SW 1271 (cell line): ENCODE measurements around the gene TNFRSF8.

ENCODE experiments used
- DNase-seq, 2 experiments: peaks; one replicate each; lab custom pipeline; 2025; lab: John Stamatoyannopoulos, UW

TNFRSF8 gene

GRCh38 chr1:12159816-12160215, 96.7 kb downstream of the TNFRSF8 start:
- no peak for DNase-seq

DNA sequence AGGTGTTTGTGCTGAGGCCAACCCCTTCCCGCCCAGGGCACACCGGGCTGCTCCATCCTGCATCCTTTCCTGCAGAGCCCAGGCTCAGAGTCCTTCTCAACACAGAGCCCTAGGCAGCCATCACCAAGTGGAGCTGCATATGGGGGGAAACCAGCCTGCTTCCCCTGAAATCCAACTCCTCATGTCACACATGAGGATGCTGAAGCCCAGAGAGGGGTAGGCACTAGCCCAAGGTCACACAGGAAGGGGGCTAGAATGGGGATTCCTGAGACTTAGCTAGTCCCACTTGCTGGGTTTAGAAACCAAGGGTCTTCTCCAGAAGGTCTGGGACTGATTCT, 98.2 kb downstream of the TNFRSF8 start:
- DNase-seq = no peak

- peak; percentile 45 to 87 for DNase-seq
Measured at GRCh38 chr1:12161662-12162458, 98.8 kb downstream of the TNFRSF8 start.

DNA sequence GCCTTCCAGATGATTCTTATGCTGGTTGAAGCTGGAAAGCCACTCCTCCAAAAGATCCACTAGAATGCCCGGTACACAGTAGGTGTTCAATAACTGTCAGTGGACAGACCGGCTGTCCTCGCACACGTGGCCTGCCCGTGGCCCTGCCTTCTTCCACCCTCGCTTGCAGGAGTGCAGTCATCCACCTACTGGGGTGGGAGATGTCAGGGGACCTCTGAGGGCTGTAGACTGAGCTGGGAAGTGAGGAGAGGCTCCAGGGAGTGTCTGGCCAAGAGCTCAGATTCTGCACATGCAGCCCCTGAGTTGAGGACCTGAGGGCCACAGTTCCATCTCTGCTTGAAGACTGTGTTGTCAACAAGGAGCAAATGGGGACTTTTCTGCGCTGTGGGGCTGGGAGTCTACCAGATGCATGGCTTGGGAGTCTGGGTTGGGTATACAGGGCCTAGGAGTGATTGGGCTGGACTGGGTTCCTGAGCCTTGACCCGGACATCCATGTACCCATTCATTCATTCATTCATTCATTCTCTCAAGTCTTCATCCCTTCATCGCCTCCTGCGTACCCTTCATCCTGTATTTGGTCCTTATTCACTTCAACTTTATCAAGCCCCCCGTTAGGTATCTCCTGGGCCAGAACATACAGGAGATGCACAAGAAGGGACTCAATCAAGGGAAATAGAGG, 99.5 kb downstream of the TNFRSF8 start:
- DNase-seq = no peak

DNA sequence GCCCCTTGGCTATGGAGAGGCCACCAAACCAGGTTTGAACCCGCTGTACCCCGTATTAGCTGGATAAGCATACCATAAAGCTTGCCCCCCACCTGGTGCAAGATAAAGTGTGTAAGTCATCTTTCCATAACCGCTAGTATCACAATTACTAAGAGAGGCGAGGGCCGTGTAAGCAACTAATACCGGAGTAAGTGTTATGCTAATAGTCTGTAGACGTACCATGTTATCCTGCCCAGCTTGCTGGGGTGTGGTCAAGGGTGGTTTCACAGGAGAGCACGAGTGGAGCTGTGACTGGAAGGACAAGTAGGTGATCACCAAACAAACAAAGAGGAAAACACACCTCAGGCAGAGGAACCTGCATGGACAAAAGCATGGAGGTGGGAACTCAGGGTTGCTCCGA, 100.1 kb downstream of the TNFRSF8 start:
- no peak for DNase-seq

DNA sequence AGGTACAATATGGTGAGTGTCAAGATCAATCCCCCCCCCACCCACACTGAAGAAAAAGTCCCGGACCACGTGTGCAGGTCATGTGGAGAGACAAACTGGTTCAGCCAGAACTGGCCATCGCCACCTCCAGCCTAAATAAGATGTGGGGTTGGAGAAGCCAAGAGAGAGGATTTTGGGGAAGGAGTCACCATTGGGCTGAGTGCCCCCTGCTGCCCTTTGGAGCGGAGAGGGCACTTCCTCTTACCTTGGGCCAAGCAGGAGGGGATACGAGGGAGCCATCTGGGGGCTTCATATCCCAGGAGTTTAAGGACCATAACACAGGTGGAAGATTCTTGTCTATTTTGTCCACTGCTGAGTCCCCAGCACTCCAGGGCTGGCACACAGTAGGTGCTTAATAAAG, 101.1 kb downstream of the TNFRSF8 start:
- DNase-seq = no peak

DNA sequence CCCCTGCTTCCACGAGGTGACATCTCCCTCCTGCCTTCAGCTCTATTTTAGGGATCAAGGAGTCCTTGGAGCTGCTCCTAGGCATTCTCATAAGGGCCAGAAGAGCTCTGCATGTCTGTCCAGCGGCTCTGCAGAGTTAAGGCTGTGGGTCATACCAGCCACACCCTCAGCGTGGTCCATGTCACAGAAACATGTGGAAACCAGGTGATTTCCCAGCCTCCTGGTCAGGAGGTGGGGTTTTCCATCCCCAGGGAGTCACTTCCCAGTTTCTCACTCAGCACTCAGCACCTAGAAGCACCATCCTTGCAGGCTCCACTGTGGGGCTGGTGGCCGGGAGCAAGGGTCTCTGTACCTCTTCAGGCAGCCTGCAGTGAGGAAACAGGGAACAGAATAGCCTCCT, 102.2 kb downstream of the TNFRSF8 start:
- DNase-seq = no peak

GRCh38 chr1:12166834-12167492, 103.9 kb downstream of the TNFRSF8 start, which contains the start of gene TNFRSF1B:
Gene TNFRSF1B, plus strand, starts transcription at chr1:12166991. Its CDS starts 101 bp downstream, at chr1:12167092.
- DNase-seq = peak in 1 of 2 experiments; percentile 30

DNA sequence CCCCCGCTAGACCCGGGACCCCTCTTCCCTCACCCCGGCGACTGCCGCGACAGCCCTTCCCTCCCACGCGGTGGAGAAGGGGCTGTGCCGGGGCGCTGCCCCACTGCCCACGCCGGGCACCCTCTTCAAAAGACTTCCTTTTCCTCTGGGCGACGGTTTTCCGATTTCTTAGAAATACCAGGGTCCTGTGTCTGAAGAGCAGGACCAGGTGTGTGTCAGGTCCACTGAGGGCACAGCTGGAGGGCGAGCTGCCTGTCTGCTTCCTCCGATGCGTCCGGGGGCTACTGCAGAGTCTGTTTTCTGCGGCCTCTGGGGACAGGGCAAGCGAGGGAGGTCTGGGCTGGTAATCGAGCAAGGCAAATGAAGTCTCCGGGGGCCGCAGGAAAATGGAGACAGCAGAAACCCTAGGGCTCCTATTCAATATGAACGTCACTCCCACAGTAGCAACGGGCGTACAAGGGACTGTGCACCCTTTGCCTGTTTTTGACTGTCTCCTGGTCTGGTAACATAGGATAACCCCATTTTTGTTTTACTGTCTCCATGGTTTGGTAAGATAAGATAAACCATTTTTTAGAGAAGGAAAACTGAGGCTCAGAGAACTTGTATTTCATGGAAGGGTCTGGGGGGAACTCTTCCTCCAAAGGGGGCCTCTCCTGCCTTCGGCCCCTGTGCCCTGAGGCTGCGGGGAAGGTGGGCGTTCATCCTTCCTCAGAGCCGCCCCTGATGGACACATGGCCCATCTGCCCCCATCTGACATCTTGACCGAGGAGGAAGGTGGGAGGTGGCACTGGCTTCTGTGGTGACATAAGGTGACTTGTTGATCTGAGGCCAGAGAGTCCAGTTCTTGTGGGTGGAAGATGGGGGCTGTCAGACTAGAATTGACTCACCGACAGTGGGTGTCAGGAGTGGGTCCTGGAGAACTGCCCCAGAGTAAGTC, 104.7 kb downstream of the TNFRSF8 start:
- no peak for DNase-seq

GRCh38 chr1:12168451-12169160, 105.5 kb downstream of the TNFRSF8 start:
- DNase-seq = no peak

DNA sequence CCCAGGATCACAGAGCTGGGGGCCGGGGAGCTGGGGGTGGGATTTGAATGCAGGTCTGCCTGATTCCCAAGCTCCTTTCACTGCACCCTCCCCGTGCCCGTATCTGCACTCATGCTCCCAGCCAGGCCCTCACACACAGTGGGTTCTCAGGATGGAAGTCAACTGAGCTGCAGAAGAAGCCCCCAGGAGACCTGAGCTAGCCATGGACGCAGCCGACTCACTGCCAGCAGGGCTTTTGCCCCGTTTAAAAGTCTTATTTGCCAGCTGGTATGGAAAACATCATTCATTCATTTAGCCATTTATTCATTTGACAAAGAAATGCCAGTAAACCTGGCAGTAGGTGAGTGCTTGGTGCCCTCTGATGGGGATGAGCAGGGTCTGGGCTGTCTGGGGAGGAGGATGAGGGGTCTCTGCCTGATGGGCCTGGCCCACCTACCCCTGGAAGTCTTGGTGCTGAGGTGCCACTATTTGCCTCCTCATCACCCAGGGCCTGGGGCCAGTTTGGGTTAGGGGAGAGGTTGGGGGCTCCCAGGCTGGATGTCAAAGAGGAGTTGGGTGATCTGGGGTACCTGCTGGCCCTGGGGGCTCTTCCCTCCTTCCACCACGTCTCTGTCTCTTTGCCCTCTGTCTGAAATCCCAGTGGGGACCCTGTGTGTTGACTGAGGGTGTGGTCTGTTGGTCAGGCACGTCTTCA, 106.5 kb downstream of the TNFRSF8 start:
- no peak for DNase-seq

- no peak for DNase-seq
Measured at GRCh38 chr1:12170263-12170671, 107.2 kb downstream of the TNFRSF8 start.

DNA sequence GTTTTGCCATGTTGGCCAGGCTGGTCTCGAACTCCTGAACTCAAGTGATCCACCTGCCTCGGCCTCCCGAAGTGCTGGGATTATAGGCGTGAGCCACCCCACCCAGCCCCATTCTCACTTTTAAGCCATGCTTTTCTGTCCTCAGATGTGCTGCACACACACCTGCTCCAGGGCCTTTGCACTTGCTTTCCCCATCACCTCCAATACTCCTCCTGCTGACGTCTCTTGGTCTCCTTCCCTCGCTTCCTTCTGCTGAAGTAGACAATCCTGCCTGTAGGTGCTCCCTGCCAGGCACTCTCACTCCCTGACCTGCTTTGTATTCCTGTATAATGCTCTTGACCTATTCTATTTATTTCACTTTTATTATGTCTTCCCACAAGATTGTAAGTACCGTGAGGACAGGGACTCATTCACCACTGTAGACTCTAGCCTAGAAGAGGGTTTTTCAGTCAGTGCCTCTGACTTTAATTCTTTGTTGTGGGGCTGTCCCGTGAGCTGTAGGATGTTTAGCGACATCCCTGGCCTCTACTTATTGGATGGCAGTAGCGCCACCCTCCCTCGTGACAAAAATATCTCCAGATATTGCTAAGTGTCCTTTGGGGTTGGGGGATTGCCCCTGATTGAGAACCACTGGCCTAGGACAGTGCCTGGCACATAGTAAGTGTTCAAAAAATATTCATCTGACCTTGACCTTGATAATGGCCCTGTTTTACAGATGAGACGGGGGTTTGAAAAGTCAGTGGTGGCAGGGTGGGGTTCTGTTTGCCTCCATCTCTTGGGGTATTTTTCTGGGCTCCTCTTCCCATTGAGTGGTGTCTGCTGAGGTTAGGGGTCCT, 108.3 kb downstream of the TNFRSF8 start:
- DNase-seq = no peak

- no peak for DNase-seq
Measured at GRCh38 chr1:12172042-12172851, 109.1 kb downstream of the TNFRSF8 start.

DNA sequence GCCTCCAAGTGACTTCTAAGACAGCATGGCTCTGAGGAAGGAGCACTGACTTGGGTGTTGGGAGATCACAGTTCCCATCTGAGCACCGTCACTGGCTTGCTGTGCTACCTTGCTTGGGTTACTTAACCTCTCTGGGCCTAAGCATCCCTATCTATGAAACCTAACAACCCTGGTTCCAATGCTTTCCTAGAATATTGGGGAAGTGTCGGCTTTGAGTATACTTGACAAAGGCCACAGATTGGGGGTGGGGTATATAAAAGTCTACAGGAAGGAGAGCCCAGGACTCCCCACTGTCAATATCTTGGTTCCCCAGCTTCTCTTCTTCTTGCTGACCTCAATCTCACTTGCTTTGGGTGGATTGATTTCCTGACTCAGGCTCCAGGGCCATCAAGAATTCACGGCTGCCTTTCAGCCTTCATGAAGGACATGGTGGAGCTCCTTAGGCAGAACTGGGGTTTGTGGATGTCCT, 110.0 kb downstream of the TNFRSF8 start:
- no peak for DNase-seq

- no peak for DNase-seq
Measured at GRCh38 chr1:12173631-12174121, 110.6 kb downstream of the TNFRSF8 start.

DNA sequence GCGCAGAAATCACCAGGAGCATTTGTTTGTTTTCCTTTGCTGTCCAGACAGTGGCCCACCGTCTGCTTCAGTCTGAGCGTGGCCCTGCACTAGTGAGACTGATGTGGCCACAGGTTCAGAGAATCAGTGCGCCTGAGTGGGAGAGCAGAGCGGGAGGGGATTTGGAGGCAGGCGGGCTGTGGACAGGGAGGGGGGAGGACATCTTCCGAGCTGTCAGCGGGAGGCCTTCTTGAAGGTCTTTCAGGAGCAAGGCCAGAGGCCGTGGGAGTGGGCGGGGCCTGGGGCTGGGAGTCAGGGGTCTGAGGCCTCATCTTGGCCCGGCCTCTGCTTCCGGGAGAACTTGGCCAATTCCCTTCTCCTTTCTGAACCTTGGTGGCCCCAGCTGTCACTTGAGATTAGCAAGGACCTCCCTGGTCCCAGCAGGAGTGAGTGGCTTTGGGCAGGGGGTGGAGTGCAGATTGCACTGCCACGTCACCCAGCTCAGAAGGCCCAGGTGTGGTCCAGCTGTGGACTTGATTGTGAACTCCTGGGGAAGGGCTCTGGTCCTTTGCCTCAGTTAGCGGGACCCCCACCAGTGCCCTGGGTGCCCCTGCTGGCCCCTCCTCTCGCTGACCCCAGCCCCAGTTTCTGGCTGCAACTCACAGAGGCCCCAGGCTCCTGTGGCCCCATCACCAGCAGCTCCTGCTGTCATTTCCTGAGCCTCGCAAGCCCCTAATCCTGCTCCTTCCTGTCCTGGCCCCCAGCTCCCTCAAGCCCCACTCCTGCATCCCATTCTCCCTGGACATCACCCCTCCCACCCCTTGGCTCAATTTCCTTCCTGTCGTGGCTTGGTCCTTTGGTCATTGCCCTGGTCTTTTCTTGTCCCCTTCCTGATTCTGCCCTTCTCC, 112.1 kb downstream of the TNFRSF8 start:
- DNase-seq = no peak
